ENCODE results near the gene MYO1F.

DNA sequence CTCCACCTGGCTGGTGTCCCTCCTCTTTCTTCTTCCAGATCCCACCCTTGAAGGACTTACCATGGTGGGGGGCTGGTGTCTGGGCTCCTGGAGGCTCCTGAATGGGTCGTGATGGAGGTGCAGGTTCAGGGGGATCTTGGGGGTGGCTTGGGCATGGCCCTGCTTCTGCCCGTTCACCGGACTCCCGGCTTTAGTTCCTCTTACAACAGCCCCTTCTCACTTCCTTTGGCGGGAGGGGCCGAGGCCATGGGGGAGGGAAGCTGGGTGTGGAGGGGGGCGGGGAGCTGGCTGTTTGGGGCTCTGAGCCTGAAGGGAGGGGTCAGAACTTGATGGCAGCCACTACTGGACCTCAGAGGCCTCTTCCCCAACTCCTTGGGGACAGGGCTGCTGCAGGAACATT, at the start of gene MYO1F:
- TF ChIP-seq SPI1 (IDR thresholded peaks at IDR 0.05; ENCODE audit: borderline replicate concordance, low read depth), result peak; percentile 52
- TF ChIP-seq, protein P1, sequence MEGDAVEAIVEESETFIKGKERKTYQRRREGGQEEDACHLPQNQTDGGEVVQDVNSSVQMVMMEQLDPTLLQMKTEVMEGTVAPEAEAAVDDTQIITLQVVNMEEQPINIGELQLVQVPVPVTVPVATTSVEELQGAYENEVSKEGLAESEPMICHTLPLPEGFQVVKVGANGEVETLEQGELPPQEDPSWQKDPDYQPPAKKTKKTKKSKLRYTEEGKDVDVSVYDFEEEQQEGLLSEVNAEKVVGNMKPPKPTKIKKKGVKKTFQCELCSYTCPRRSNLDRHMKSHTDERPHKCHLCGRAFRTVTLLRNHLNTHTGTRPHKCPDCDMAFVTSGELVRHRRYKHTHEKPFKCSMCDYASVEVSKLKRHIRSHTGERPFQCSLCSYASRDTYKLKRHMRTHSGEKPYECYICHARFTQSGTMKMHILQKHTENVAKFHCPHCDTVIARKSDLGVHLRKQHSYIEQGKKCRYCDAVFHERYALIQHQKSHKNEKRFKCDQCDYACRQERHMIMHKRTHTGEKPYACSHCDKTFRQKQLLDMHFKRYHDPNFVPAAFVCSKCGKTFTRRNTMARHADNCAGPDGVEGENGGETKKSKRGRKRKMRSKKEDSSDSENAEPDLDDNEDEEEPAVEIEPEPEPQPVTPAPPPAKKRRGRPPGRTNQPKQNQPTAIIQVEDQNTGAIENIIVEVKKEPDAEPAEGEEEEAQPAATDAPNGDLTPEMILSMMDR (IDR thresholded peaks at IDR 0.05; ENCODE audit: insufficient read depth, low read length), result no peak
